Omental fat pad (tissue), 4 donors: ENCODE data around the gene CENPP. TPM values are rescaled to one million over a fixed set of nuclear protein-coding genes. Genes with fewer than 3 reads are reported as not detected.

ENCODE experiments used
- ATAC-seq: fragments of 150-250 bp; one replicate; pipeline ENCODE4 v1.9.1; 2016; ENCODE audit warnings: mild to moderate bottlenecking, moderate library complexity; ENCODE audit not compliant: low FRiP score
- DNase-seq: peaks from one replicate; pipeline ENCODE4 v3.0.0-alpha.2; 2019; ENCODE audit warnings: low spot score
- CTCF ChIP-seq, 3 donors: fragments of 450-650 bp; IDR thresholded peaks; one replicate each; pipeline ENCODE4 v1.5.1; 2016 to 2017; ENCODE audit warnings: antibody characterized with exemption in 3 of 3, mild to moderate bottlenecking in 3 of 3, moderate library complexity in 2 of 3
- total RNA-seq, 4 donors: library from RNA; depleted of rRNA; stranded (reverse); fragments of >200 nt; gene quantifications; one replicate each; pipeline ENCODE4 v1.1.0, GENCODE V29; 2016

CENPP gene
- total RNA-seq, 4 donors from 2014 or later, result 1.2 to 7.0 (median 5.6) TPM

- TF ChIP-seq CTCF (IDR thresholded peaks at IDR 0.05), result no peak
- ATAC-seq (no peak), DNase-seq (no peak)
These were observed 181.7 kb downstream of the CENPP start for GRCh38 chr9:92507496-92507895.

- ATAC-seq (no peak), DNase-seq (no peak)
- no peak for TF ChIP-seq CTCF (IDR thresholded peaks at IDR 0.05)
These were observed 182.5 kb downstream of the CENPP start for GRCh38 chr9:92508018-92508820.

- ATAC-seq, result no peak
- no peak for TF ChIP-seq CTCF (IDR thresholded peaks at IDR 0.05)
- no peak for DNase-seq
These were observed 183.3 kb downstream of the CENPP start for GRCh38 chr9:92509050-92509449.

- DNase-seq, result no peak
- no peak for ATAC-seq
- TF ChIP-seq CTCF (IDR thresholded peaks at IDR 0.05), result no peak
These were observed 185.0 kb downstream of the CENPP start for GRCh38 chr9:92510747-92511146.

GRCh38 chr9:92512622-92513021, 186.9 kb downstream of the CENPP start:
- no peak for TF ChIP-seq CTCF (IDR thresholded peaks at IDR 0.05)
- no peak for ATAC-seq
- DNase-seq, result no peak

- ATAC-seq, result no peak
- TF ChIP-seq CTCF (IDR thresholded peaks at IDR 0.05), result no peak
- DNase-seq, result no peak
These were observed 187.6 kb downstream of the CENPP start for GRCh38 chr9:92513349-92513748.

- no peak for TF ChIP-seq CTCF (IDR thresholded peaks at IDR 0.05)
- ATAC-seq, result no peak
- DNase-seq, result no peak
These were observed 188.9 kb downstream of the CENPP start for GRCh38 chr9:92514635-92515034.
